GM18511 (cell line): Measurements from ENCODE around the gene PTPRA.
"Not testable (repeated sequence)": the region's sequence is repeated elsewhere in the genome, so short reads cannot be mapped to it uniquely, and the experiment has no call there.

Experiments used
- ATAC-seq: cut with Tn5 transposase; IDR thresholded peaks from one replicate; pipeline ENCODE4 v1.9.1; 2021; ENCODE audit warnings: mild to moderate bottlenecking, moderate library complexity; ENCODE audit not compliant: unreplicated experiment

Gene PTPRA

DNA sequence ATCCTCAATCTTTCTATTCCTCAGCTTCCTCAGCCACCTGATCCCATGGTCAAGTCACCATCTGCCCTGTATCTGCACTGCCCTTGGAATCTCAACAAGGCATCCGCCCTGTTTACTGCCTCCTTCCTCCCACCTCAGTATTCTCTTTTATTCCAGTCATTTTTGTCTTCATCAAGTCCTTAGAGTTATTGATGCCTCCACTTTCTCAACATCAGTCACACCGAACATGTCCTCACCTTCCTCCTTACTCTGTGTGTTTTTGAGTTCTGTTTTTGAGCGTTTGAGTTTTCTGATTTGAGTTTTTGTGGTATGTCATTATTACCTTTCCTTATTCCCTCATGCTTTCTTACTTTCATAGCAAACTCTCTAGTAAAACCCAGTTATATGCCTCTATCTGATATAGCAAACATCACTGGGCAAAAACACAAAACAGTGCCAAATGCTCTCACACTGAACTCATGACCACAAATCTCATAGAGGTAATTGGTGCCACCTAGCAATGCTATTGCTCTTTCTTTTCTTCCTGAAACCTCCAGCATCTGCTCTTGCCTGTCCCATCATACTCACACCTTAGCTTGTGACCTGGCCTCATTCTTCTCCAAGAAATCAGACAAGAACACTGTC, 158.4 kb downstream of the PTPRA start:
- ATAC-seq = no peak

DNA sequence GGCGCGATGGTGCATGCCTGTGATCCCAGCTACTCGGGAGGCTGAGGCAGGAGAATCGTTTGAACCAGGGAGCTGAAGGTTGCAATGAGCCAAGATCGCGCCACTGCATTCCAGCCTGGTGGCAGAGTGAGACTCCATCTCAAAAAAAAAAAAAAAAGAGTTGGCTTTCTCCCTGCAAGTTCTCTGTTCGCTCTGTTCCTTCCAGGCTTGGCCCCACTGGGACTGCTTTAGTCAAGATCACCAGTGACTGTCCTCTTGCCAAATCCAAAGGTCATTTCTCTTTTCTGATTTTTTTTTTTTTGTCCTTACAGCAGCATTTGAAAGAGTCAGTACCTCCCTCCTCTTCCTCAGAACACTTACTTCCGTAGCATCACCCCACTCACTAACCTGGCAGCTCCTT, 159.3 kb downstream of the PTPRA start:
- ATAC-seq = no peak

- ATAC-seq = no peak
These were observed 164.4 kb downstream of the PTPRA start for GRCh38 chr20:3037654-3038053.

GRCh38 chr20:3038454-3038853, 165.2 kb downstream of the PTPRA start:
- ATAC-seq = no peak

DNA sequence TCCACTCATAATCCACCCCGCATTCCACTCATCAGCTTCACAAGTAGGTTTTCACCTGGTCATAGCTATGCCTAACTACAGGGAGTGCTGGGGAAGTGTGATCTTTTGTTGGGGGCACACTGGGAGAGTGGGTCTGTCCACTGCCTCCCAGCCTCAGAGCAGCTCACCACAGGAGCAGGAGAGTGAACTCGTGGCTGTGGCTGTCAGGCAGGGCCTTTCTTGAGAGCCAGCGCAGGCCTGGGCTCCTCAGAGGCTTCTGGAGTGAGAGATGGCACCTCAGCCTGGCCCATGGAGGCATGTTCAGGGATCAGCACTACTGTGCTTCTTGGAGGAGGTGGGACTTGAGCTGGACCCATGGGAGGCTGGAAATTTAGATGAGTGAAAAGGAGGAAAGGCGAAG, 166.1 kb downstream of the PTPRA start:
- ATAC-seq = no peak

DNA sequence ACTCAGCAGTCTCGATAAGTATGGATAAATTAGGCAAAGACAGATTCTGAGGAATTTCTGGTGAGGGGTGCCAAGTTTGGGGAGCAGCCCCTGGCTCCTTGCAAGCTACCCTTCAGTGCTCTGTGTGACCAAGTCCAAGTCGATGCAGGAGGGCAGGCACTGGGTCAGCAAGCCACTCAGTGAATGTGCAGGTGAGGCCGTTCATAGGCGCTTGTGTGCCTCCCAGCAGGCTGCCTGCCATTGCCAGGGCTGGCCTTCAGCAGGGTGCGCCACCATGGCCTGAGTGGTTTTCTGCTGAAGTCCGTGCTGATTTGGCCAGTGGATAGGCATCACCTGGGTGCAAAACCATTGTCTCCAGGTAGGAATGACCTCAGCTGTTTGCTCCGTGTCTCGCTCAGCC, 166.8 kb downstream of the PTPRA start:
- ATAC-seq = no peak

DNA sequence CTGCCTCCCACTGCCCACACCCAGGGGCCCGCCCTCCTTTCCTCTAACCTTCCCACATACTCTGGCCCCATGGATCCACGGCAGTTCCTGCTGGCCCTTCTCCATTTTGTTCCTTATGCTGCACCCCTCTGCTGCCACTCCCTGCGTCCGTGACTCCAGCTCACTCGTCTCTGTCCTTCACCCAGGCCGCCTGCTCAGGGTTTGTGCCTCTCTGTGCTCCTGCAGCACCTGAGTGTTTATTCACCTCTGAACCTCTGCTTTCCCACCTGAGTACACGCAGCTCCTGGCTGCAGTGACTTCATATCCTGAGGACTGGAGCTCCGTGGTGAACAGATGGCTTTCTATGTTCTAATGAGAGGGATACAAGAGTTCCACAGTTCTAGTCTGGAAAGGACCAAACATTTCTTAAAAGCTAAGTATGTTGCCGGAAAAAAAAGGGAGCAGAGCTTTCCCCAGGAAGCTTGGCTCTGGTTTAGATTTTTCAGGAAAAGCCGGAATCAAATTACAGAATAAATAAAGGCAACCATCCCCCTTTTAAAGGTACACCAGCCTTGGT, 168.7 kb downstream of the PTPRA start:
- ATAC-seq = no peak

GRCh38 chr20:3042625-3043024, 169.3 kb downstream of the PTPRA start:
- no peak for ATAC-seq

GRCh38 chr20:3043322-3043721, 170.0 kb downstream of the PTPRA start, which contains the start of gene GNRH2:
GNRH2 (plus strand) TSS chr20:3043622; CDS start chr20:3044415, 793 bp downstream.
- ATAC-seq = no peak

- no peak for ATAC-seq
These were observed 171.2 kb downstream of the PTPRA start for GRCh38 chr20:3044336-3044965.

DNA sequence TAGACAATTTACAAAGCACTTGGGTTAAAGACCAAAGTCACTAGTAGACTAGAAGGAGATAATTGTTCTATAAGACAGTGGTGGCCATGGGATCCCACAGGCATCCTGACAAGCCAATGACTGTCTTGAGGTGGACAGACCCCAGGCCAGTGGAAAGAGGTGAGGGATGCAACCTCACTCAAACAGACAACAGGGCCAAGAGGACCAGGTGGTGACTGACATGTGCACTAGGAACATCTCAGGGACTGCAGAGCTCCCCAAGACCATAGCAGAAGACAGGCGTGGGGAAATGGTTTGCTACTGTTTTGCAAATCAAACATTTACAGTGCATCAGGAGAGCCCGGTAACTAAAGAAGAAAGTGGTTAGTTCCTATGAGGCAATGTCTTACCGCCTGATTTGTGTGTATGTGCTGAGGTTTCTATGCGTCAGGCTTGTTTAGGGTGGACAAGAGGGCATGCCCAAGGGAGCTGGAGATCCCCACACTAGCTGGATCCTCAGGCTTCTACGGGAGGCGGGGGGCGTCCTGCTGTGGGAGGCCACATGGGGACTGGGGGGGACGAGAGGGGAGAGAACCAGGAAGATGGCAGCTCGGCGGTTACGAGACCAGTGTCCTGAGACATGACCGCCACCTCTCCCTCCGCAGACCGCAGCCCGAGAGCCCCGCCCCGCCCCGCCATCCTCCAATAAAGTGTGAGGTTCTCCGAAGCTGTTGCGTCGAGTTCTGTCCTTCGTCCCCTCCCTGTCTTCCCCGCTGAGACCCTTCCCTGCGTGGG, 171.9 kb downstream of the PTPRA start:
- ATAC-seq = peak; percentile 58

DNA sequence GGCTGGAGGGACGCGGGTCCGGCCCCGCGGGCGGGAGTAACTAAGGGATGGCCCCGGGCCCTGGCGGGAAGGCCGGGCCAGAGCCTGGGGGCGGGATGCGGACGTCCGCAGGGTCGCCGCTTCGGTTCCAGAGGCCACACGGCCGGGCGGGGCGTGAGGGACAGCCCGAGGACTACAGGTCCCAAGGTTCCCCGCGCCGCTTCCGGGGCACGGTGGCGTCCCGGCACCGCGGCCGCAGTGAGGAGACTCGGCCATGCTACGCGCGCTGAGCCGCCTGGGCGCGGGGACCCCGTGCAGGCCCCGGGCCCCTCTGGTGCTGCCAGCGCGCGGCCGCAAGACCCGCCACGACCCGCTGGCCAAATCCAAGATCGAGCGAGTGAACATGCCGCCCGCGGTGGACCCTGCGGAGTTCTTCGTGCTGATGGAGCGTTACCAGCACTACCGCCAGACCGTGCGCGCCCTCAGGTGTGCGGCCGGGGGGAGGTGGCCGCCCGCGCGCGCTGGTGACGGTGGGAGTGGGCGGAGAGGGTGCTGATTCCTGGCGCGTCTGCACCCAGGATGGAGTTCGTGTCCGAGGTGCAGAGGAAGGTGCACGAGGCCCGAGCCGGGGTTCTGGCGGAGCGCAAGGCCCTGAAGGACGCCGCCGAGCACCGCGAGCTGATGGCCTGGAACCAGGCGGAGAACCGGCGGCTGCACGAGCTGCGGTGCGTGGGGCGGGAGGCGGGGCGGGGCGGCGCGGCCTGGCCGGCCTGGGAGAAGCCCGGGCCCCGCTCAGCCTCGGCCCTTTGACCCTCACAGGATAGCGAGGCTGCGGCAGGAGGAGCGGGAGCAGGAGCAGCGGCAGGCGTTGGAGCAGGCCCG, 172.8 kb downstream of the PTPRA start, which contains the start of gene MRPS26:
TSS of gene MRPS26 (plus strand) at position 237 of the 861 bp plus-strand sequence. CDS start at position 254, 17 bp downstream.
- ATAC-seq = peak; percentile 92

GRCh38 chr20:3046677-3047462, 173.6 kb downstream of the PTPRA start:
- ATAC-seq = no peak

- ATAC-seq = no peak
These were observed 174.5 kb downstream of the PTPRA start for GRCh38 chr20:3047486-3048419.

- no peak for ATAC-seq
These were observed 178.2 kb downstream of the PTPRA start for GRCh38 chr20:3051385-3052019.

- ATAC-seq = no peak
These were observed 186.2 kb downstream of the PTPRA start for GRCh38 chr20:3059489-3059888.

GRCh38 chr20:3064119-3064518, 190.8 kb downstream of the PTPRA start:
- not testable (repeated sequence) for ATAC-seq
